ENCODE measurements around the gene DNAI2.

The DNAI2 gene

GRCh38 chr17:74299226-74300009 lies 25.4 kb downstream of the DNAI2 start:
- Histone ChIP-seq H3K9me3 (ENCODE audit: control insufficient read depth, low read length) (no peaks in the 10 kb centered on the region), H3K4me3 (ENCODE audit: insufficient read depth, low read depth, low read length, poor library complexity, severe bottlenecking) (no peak overlapping the region), H3K27ac (ENCODE audit: insufficient read depth, low read length, poor library complexity, severe bottlenecking) (no peak overlapping the region), H3K4me1 (ENCODE audit: control insufficient read depth, insufficient read depth, low read length, poor library complexity, severe bottlenecking) (peaks cover 8% of the 10 kb centered on the region), H3K36me3 (ENCODE audit: control insufficient read depth, insufficient read depth, low read length) (no peaks in the 10 kb centered on the region), H3K27me3 (replicated peaks; ENCODE audit: control insufficient read depth, insufficient read depth, low read length, poor library complexity, severe bottlenecking) (no peaks in the 10 kb centered on the region)
- no peak for DNase-seq

- no peaks in the 10 kb centered on the region for H3K27me3 ChIP-seq (replicated peaks; ENCODE audit: control insufficient read depth, insufficient read depth, low read length, poor library complexity, severe bottlenecking)
- H3K4me1 ChIP-seq (ENCODE audit: control insufficient read depth, insufficient read depth, low read length, poor library complexity, severe bottlenecking) = no peaks in the 10 kb centered on the region
- no peaks in the 10 kb centered on the region for H3K9me3 ChIP-seq (ENCODE audit: control insufficient read depth, low read length)
- H3K27ac ChIP-seq (ENCODE audit: insufficient read depth, low read length, poor library complexity, severe bottlenecking) = no peak overlapping the region
- no peak overlapping the region for H3K4me3 ChIP-seq (ENCODE audit: insufficient read depth, low read depth, low read length, poor library complexity, severe bottlenecking)
- no peaks in the 10 kb centered on the region for H3K36me3 ChIP-seq (ENCODE audit: control insufficient read depth, insufficient read depth, low read length)
- DNase-seq = no peak
Observed at GRCh38 chr17:74303305-74303704, 29.3 kb downstream of the DNAI2 start.

GRCh38 chr17:74304184-74304583 lies 30.1 kb downstream of the DNAI2 start:
- no peaks in the 10 kb centered on the region for H3K9me3 ChIP-seq (ENCODE audit: control insufficient read depth, low read length)
- H3K4me3 ChIP-seq (ENCODE audit: insufficient read depth, low read depth, low read length, poor library complexity, severe bottlenecking) = no peak overlapping the region
- no peak for DNase-seq
- H3K4me1 ChIP-seq (ENCODE audit: control insufficient read depth, insufficient read depth, low read length, poor library complexity, severe bottlenecking) = no peaks in the 10 kb centered on the region
- H3K36me3 ChIP-seq (ENCODE audit: control insufficient read depth, insufficient read depth, low read length) = no peaks in the 10 kb centered on the region
- no peak overlapping the region for H3K27ac ChIP-seq (ENCODE audit: insufficient read depth, low read length, poor library complexity, severe bottlenecking)
- H3K27me3 ChIP-seq (replicated peaks; ENCODE audit: control insufficient read depth, insufficient read depth, low read length, poor library complexity, severe bottlenecking) = no peaks in the 10 kb centered on the region

DNA sequence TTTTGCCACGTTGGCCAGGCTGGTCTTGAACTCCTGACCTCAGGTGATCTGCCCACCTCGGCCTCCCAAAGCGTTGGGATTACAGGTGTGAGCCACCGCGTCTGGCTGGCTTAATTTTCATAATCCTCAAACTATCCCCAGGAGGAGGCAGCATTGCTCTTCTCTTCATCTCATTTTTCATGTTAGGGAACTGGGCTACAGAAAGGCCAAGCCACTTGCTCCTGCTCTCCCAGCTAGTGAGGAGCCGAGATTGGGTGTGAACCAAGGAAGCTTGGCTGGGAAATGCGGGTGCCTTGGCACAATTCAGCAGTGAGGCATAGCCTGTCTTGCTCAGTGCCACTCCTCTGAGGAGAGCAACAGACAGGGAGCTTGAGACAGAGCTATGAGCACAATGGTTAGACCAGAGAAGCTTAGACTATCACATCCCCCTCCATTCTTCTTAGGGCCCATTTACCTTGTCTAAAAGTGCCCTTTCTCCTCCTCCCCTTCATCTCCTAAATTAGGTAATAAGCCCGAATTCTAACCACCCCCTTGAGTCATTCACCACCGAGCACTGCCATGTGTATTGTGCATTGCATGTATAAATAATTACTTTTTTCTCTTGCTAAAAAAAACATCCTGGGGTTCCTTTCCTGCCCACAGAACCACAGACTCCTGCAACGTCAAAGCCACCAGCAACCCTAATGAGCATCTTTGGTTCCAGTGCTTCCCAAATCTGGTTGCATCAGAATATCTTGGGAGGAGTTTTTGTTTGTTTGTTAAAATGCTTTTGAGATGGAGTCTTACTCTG lies 32.0 kb downstream of the DNAI2 start:
- Histone ChIP-seq H3K9me3 (ENCODE audit: control insufficient read depth, low read length) (no peaks in the 10 kb centered on the region), H3K27me3 (replicated peaks; ENCODE audit: control insufficient read depth, insufficient read depth, low read length, poor library complexity, severe bottlenecking) (no peaks in the 10 kb centered on the region), H3K4me3 (ENCODE audit: insufficient read depth, low read depth, low read length, poor library complexity, severe bottlenecking) (no peak overlapping the region), H3K36me3 (ENCODE audit: control insufficient read depth, insufficient read depth, low read length) (no peaks in the 10 kb centered on the region), H3K4me1 (ENCODE audit: control insufficient read depth, insufficient read depth, low read length, poor library complexity, severe bottlenecking) (no peaks in the 10 kb centered on the region), H3K27ac (ENCODE audit: insufficient read depth, low read length, poor library complexity, severe bottlenecking) (no peak overlapping the region)
- DNase-seq = no peak

DNA sequence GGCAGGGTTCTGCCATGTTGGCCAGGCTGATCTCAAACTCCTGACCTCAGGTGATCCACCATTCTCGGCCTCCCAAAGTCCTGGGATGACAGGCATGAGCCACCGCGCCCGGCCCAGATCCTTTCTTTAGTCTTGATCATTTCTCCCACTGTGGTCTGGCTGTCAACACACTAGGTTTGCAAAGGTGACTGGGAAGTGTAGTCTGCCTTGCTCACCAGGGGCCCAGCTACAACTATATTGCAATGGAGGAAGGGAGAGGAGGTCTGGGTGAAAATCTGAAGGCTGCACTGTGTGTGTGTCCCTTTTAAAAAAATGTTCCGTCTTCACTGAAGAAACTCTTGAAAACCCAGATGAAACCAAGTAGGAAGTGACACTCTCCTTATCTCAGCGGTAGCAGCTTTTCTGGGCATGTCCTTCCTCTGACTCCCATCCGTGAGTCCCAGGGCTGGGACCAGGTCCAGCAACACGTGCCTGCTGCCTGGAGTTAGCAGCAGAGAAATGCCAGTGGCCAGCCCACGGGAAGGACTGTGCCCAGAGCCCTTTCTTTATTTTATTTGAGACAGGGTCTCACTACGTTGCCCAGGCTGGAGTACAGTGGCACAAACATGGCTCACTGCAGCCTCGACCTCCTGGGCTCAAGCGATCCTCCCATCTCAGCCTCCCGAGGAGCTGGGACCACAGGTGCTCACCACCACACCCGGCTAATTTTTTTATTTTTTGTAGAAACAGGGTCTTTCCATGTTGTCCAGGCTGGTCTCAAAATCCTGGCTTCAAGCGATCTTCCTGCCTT lies 34.1 kb downstream of the DNAI2 start:
- DNase-seq = no peak
- Histone ChIP-seq H3K4me3 (ENCODE audit: insufficient read depth, low read depth, low read length, poor library complexity, severe bottlenecking) (no peak overlapping the region), H3K36me3 (ENCODE audit: control insufficient read depth, insufficient read depth, low read length) (no peaks in the 10 kb centered on the region), H3K9me3 (ENCODE audit: control insufficient read depth, low read length) (no peaks in the 10 kb centered on the region), H3K27ac (ENCODE audit: insufficient read depth, low read length, poor library complexity, severe bottlenecking) (no peak overlapping the region), H3K27me3 (replicated peaks; ENCODE audit: control insufficient read depth, insufficient read depth, low read length, poor library complexity, severe bottlenecking) (no peaks in the 10 kb centered on the region), H3K4me1 (ENCODE audit: control insufficient read depth, insufficient read depth, low read length, poor library complexity, severe bottlenecking) (no peaks in the 10 kb centered on the region)

GRCh38 chr17:74309902-74310301 lies 35.9 kb downstream of the DNAI2 start:
- no peak for DNase-seq
- no peaks in the 10 kb centered on the region for H3K9me3 ChIP-seq (ENCODE audit: control insufficient read depth, low read length)
- H3K4me1 ChIP-seq (ENCODE audit: control insufficient read depth, insufficient read depth, low read length, poor library complexity, severe bottlenecking) = no peaks in the 10 kb centered on the region
- H3K4me3 ChIP-seq (ENCODE audit: insufficient read depth, low read depth, low read length, poor library complexity, severe bottlenecking) = no peak overlapping the region
- no peaks in the 10 kb centered on the region for H3K27me3 ChIP-seq (replicated peaks; ENCODE audit: control insufficient read depth, insufficient read depth, low read length, poor library complexity, severe bottlenecking)
- no peak overlapping the region for H3K27ac ChIP-seq (ENCODE audit: insufficient read depth, low read length, poor library complexity, severe bottlenecking)
- H3K36me3 ChIP-seq (ENCODE audit: control insufficient read depth, insufficient read depth, low read length) = no peaks in the 10 kb centered on the region

- Histone ChIP-seq H3K4me3 (ENCODE audit: insufficient read depth, low read depth, low read length, poor library complexity, severe bottlenecking) (no peak overlapping the region), H3K36me3 (ENCODE audit: control insufficient read depth, insufficient read depth, low read length) (no peaks in the 10 kb centered on the region), H3K27me3 (replicated peaks; ENCODE audit: control insufficient read depth, insufficient read depth, low read length, poor library complexity, severe bottlenecking) (no peaks in the 10 kb centered on the region), H3K9me3 (ENCODE audit: control insufficient read depth, low read length) (no peaks in the 10 kb centered on the region), H3K27ac (ENCODE audit: insufficient read depth, low read length, poor library complexity, severe bottlenecking) (no peak overlapping the region), H3K4me1 (ENCODE audit: control insufficient read depth, insufficient read depth, low read length, poor library complexity, severe bottlenecking) (no peaks in the 10 kb centered on the region)
- no peak for DNase-seq
Observed at GRCh38 chr17:74314877-74315276, 40.8 kb downstream of the DNAI2 start.

DNA sequence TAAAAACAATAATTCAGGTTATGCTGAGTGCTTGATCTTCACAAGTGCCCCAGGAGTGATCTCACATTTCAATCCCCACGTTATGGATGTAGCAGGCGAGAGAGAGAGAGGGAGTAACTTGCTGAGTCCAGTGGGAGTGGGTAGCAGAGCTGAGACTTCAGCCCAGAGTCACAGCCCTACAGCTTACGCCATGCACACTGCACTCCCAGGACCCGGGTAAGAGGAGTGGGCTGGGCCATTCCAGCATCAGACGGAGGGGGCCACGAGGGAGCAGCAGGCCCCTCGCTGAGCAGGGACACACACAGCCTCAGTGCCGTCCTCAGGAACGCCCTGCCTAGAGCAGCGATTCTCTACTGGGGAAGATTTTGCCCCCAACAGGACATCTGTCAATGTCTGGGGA lies 42.2 kb downstream of the DNAI2 start:
- no peaks in the 10 kb centered on the region for H3K27me3 ChIP-seq (replicated peaks; ENCODE audit: control insufficient read depth, insufficient read depth, low read length, poor library complexity, severe bottlenecking)
- no peak for DNase-seq
- H3K9me3 ChIP-seq (ENCODE audit: control insufficient read depth, low read length) = no peaks in the 10 kb centered on the region
- H3K36me3 ChIP-seq (ENCODE audit: control insufficient read depth, insufficient read depth, low read length) = no peaks in the 10 kb centered on the region
- H3K4me3 ChIP-seq (ENCODE audit: insufficient read depth, low read depth, low read length, poor library complexity, severe bottlenecking) = no peak overlapping the region
- no peaks in the 10 kb centered on the region for H3K4me1 ChIP-seq (ENCODE audit: control insufficient read depth, insufficient read depth, low read length, poor library complexity, severe bottlenecking)
- H3K27ac ChIP-seq (ENCODE audit: insufficient read depth, low read length, poor library complexity, severe bottlenecking) = no peak overlapping the region

- Histone ChIP-seq H3K27ac (ENCODE audit: insufficient read depth, low read length, poor library complexity, severe bottlenecking) (no peak overlapping the region), H3K4me1 (ENCODE audit: control insufficient read depth, insufficient read depth, low read length, poor library complexity, severe bottlenecking) (no peaks in the 10 kb centered on the region), H3K9me3 (ENCODE audit: control insufficient read depth, low read length) (no peaks in the 10 kb centered on the region), H3K36me3 (ENCODE audit: control insufficient read depth, insufficient read depth, low read length) (no peaks in the 10 kb centered on the region), H3K4me3 (ENCODE audit: insufficient read depth, low read depth, low read length, poor library complexity, severe bottlenecking) (no peak overlapping the region), H3K27me3 (replicated peaks; ENCODE audit: control insufficient read depth, insufficient read depth, low read length, poor library complexity, severe bottlenecking) (no peaks in the 10 kb centered on the region)
- DNase-seq = no peak
Observed at GRCh38 chr17:74317071-74317470, 43.0 kb downstream of the DNAI2 start.

DNA sequence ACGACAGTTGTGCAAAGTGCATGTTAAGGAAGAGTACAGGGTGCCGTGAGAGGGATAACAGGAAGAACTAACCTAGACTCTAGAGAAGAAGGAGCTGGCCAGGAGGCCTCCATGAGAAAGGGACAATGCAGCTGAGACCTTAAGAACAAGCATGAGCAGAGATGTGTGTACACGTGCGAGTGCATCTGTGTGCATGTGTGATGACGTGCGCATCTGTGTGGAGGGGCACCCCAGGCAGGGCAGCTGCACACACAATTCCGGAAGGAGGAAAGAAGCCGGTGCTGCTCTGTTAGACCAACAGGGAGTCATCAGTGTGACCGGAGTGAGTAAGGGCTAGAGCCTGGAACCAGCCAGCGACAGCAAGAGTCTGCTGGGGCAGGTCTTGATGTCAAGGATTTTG lies 44.4 kb downstream of the DNAI2 start:
- H3K4me3 ChIP-seq (ENCODE audit: insufficient read depth, low read depth, low read length, poor library complexity, severe bottlenecking) = no peak overlapping the region
- no peaks in the 10 kb centered on the region for H3K27me3 ChIP-seq (replicated peaks; ENCODE audit: control insufficient read depth, insufficient read depth, low read length, poor library complexity, severe bottlenecking)
- H3K36me3 ChIP-seq (ENCODE audit: control insufficient read depth, insufficient read depth, low read length) = no peaks in the 10 kb centered on the region
- H3K9me3 ChIP-seq (ENCODE audit: control insufficient read depth, low read length) = no peaks in the 10 kb centered on the region
- DNase-seq = no peak
- no peak overlapping the region for H3K27ac ChIP-seq (ENCODE audit: insufficient read depth, low read length, poor library complexity, severe bottlenecking)
- H3K4me1 ChIP-seq (ENCODE audit: control insufficient read depth, insufficient read depth, low read length, poor library complexity, severe bottlenecking) = no peaks in the 10 kb centered on the region

All from effector memory CD4-positive, alpha-beta T cell (primary cell).